Fibroblast of mammary gland (primary cell): Measurements from ENCODE around the gene FHIT.

Experiments
- DNase-seq: peaks from one replicate; pipeline ENCODE4 v3.0.0-alpha.2; 2010; ENCODE audit warnings: low read depth
- H3K4me3 ChIP-seq: 2 replicates; pipeline ENCODE4 v1.5.1; 2011; ENCODE audit warnings: low read depth, mild to moderate bottlenecking, low read length, moderate library complexity; ENCODE audit not compliant: control insufficient read depth
- TF ChIP-seq, protein P1 (sequence below): conservative IDR thresholded peaks from 2 replicates; pipeline ENCODE4 v1.5.1; 2011; ENCODE audit warnings: low read depth, low read length, inconsistent platforms; ENCODE audit not compliant: control insufficient read depth, insufficient read depth

The FHIT gene

DNA sequence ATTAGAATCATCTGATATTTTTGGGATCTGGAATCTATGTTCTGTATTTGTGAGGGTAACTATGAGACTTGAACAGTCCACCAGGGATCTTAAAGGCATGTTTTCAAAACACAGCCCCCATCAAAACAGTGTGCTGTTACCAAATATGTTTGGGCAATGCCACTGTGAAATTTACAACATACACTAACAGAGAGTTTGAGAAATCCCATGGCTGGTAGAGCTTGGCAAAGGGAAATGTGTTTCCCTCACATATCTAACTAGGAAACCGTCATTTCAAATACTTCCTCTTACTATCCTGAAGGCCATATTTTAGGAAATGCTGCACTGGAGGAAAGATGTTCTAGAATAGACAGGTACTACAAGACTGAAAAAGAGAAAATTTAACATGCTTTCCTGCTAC, 607.4 kb downstream of the FHIT start:
- no peak overlapping the region for H3K4me3 ChIP-seq
- TF ChIP-seq, protein P1, sequence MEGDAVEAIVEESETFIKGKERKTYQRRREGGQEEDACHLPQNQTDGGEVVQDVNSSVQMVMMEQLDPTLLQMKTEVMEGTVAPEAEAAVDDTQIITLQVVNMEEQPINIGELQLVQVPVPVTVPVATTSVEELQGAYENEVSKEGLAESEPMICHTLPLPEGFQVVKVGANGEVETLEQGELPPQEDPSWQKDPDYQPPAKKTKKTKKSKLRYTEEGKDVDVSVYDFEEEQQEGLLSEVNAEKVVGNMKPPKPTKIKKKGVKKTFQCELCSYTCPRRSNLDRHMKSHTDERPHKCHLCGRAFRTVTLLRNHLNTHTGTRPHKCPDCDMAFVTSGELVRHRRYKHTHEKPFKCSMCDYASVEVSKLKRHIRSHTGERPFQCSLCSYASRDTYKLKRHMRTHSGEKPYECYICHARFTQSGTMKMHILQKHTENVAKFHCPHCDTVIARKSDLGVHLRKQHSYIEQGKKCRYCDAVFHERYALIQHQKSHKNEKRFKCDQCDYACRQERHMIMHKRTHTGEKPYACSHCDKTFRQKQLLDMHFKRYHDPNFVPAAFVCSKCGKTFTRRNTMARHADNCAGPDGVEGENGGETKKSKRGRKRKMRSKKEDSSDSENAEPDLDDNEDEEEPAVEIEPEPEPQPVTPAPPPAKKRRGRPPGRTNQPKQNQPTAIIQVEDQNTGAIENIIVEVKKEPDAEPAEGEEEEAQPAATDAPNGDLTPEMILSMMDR = no peak
- no peak for DNase-seq

DNA sequence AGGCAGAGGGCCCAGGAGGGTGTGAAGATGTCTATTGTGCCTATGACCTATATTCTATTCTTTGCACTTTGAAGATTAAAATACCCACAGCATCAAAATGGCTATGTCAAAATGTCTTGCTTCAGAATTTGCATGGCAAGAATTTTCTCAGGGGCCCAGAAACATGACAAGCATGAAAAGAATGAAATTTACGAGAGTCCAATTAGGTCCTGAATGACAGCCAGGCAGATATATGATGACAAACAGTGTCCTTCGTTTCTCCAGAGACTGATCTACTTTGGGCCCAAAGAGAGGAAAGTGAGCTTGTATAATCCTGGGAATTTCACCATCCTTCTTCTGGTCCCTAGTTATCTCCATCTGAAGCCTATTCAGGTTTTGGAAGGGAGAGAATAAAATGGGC, 609.9 kb downstream of the FHIT start:
- TF ChIP-seq, protein P1 = no peak
- DNase-seq = no peak
- H3K4me3 ChIP-seq = no peak overlapping the region

DNA sequence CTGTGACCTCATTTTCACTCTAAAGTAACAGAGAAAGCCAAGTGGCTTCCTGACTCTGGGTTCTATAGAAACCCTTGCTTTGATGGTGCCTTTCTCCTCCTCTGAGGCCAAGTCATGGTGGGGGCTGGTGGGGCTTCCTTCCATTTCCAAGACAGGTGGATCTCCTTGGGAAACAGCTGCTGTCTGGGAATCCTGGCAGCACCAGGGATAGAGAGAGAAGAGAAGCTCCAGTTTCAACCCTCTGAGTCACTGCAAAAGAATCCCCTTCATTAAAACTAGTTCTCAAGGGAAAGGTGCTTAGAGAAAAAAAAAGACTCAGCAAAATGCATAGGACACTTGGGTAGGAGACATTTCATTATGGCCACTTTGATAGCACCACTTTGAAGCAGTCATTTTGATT, 614.4 kb downstream of the FHIT start:
- H3K4me3 ChIP-seq = no peak overlapping the region

DNA sequence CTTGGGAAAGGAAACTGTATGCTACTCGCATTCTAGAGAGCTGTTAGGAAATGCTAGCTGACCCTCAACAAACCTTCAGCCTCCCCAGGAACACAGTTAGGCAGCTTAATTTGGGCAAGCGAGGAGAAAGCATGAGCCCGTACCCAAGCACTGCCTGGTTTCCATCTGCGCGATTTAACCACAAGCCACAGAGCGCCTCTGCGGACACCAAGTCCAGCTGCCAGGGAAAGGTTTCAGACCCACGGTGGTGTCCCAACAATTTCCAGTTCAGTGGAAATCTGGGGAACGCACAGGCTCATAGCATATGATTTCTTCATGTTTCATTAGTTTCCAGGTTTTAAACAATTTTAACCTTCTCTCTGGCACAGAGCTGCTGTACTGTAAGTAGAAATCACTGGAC, 617.6 kb downstream of the FHIT start:
- H3K4me3 ChIP-seq = no peak overlapping the region
- TF ChIP-seq, protein P1 = no peak
- DNase-seq = no peak

More for the DNA sequence above, 614.4 kb downstream of the FHIT start:
- DNase-seq = peak; percentile 18
- TF ChIP-seq, protein P1 = no peak

DNA sequence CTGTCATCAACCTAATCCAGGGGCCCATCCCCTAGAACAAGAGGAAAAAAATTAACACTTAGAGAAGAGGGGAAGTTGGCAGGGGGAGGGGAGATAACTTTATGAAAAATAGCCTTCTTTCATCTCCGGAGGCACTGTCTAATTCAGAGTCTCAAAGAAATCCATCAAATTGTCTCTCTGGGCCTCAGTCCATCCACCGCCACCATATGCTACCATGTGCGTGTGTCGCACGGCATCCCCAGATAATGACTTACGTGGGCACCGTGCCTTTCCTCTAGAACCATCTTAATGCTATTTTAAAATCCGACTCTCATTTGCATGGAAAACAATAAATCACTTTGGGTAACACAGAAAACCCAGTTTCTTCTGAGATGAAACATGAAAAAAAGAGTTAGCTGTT, 619.7 kb downstream of the FHIT start:
- no peak for DNase-seq
- TF ChIP-seq, protein P1 = no peak
- no peak overlapping the region for H3K4me3 ChIP-seq

DNA sequence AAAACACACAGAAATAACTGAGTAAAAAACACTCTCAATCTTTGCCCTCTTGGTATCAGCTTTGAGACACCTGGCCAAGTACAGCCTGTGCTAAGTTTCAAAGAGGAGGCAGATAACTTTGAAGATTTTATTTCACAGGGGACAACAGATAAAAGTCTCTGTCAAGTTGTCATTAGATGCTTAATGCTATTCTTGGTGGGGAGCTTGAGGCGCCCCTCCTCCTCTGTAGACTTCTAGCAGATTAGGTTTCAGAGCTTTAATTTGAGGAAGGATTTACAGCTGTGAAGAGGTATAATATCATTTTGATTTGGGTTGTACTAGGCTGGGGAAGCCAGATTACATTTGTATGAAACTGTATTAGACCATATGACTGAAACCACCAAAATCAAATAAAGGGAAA, 620.3 kb downstream of the FHIT start:
- H3K4me3 ChIP-seq = no peak overlapping the region
- DNase-seq = no peak
- TF ChIP-seq, protein P1 = no peak

DNA sequence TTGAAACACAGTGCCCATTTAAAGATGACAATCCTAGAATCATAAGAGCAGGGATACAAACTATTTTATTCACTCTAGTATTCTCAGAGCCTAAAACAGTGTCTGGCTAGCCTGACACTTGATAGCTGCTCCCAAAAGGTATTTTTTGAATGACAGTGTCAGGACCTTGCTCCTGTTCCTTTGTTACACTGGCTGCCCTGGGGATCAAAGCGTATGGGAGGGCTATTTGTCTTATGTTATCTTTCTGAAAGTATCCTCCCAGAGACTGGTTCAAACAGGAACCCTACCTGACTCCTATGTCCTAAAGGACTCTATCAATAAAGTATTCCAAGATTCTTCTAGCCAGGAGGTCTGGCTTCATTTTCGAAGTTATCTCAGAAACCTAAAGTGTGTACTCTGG, 621.4 kb downstream of the FHIT start:
- TF ChIP-seq, protein P1 = no peak
- no peak overlapping the region for H3K4me3 ChIP-seq
- DNase-seq = no peak
